HG02870 (cell line): ENCODE measurements around the gene MAP1LC3A.

Experiments
- ATAC-seq: cut with Tn5 transposase; IDR thresholded peaks from one replicate; pipeline ENCODE4 v1.9.1; 2021; ENCODE audit warnings: mild to moderate bottlenecking, moderate library complexity; ENCODE audit not compliant: unreplicated experiment

The MAP1LC3A gene

GRCh38 chr20:34528921-34529297 is 29.6 kb upstream of the MAP1LC3A start:
- no peak for ATAC-seq

GRCh38 chr20:34529742-34530141 is 28.8 kb upstream of the MAP1LC3A start:
- ATAC-seq, result no peak

- ATAC-seq, result no peak
Measured at GRCh38 chr20:34530342-34530741, 28.2 kb upstream of the MAP1LC3A start.

- ATAC-seq, result no peak
Measured at GRCh38 chr20:34531608-34532265, 26.8 kb upstream of the MAP1LC3A start.

- ATAC-seq, result no peak
Measured at GRCh38 chr20:34532320-34532719, 26.2 kb upstream of the MAP1LC3A start.

GRCh38 chr20:34532756-34533155 is 25.8 kb upstream of the MAP1LC3A start:
- ATAC-seq, result no peak

- no peak for ATAC-seq
Measured at GRCh38 chr20:34534391-34535165, 23.9 kb upstream of the MAP1LC3A start.

GRCh38 chr20:34535301-34535840 is 23.1 kb upstream of the MAP1LC3A start:
- no peak for ATAC-seq

- no peak for ATAC-seq
Measured at GRCh38 chr20:34535857-34536256, 22.7 kb upstream of the MAP1LC3A start.

- no peak for ATAC-seq
Measured at GRCh38 chr20:34536798-34537394, 21.6 kb upstream of the MAP1LC3A start.

- no peak for ATAC-seq
Measured at GRCh38 chr20:34537651-34538050, 20.9 kb upstream of the MAP1LC3A start.

- ATAC-seq, result no peak
Measured at GRCh38 chr20:34538671-34539123, 19.8 kb upstream of the MAP1LC3A start.

- ATAC-seq, result no peak
Measured at GRCh38 chr20:34539756-34540155, 18.8 kb upstream of the MAP1LC3A start.

GRCh38 chr20:34540596-34541263 is 17.8 kb upstream of the MAP1LC3A start:
- ATAC-seq, result no peak

- ATAC-seq, result no peak
Measured at GRCh38 chr20:34541264-34541901, 17.1 kb upstream of the MAP1LC3A start.

GRCh38 chr20:34541917-34542316 is 16.6 kb upstream of the MAP1LC3A start:
- no peak for ATAC-seq

- ATAC-seq, result no peak
Measured at GRCh38 chr20:34542439-34542838, 16.1 kb upstream of the MAP1LC3A start.

- no peak for ATAC-seq
Measured at GRCh38 chr20:34543463-34544056, 15.0 kb upstream of the MAP1LC3A start.

GRCh38 chr20:34544109-34544796 is 14.3 kb upstream of the MAP1LC3A start:
- ATAC-seq, result no peak

- no peak for ATAC-seq
Measured at GRCh38 chr20:34546751-34547181, 11.8 kb upstream of the MAP1LC3A start.
